ENCODE data around the gene C1orf21.

DNA sequence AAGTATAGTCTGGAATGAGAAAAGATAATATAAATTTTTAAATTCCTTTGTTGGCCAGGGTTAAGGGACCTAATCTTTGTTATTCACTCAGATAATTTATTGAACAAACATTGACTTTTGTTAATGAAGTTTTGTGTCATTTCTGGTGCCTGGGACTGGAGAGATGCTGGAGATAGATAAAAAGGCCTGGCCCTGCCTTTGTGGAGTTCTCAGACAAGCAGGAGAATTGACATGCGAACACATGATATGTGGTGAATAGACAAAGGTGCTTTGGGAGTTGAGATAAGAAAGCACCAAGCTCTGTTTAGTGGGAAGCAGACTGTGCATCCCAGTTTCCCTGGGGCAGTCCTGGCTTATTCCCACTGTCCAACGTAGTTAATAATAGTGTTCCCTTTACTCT is 8.5 kb downstream of the C1orf21 start:
- TF ChIP-seq EZH2 (IDR thresholded peaks at IDR 0.05; ENCODE audit: borderline replicate concordance, low read length): no peak
- TF ChIP-seq, protein P1, sequence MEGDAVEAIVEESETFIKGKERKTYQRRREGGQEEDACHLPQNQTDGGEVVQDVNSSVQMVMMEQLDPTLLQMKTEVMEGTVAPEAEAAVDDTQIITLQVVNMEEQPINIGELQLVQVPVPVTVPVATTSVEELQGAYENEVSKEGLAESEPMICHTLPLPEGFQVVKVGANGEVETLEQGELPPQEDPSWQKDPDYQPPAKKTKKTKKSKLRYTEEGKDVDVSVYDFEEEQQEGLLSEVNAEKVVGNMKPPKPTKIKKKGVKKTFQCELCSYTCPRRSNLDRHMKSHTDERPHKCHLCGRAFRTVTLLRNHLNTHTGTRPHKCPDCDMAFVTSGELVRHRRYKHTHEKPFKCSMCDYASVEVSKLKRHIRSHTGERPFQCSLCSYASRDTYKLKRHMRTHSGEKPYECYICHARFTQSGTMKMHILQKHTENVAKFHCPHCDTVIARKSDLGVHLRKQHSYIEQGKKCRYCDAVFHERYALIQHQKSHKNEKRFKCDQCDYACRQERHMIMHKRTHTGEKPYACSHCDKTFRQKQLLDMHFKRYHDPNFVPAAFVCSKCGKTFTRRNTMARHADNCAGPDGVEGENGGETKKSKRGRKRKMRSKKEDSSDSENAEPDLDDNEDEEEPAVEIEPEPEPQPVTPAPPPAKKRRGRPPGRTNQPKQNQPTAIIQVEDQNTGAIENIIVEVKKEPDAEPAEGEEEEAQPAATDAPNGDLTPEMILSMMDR (IDR thresholded peaks at IDR 0.05; ENCODE audit: low read length): no peak
